ENCODE measurements around the gene ARHGEF12. TPM values are rescaled to one million over a fixed set of nuclear protein-coding genes. Genes with fewer than 3 reads are reported as not detected.

Gene ARHGEF12
- total and polyA plus RNA-seq, 10 of the 15 experiments (the other 5 are each of a cell fraction or from before 2014, with no cell fraction given) = 2.7 to 40.8 (median 20.9) TPM

DNA sequence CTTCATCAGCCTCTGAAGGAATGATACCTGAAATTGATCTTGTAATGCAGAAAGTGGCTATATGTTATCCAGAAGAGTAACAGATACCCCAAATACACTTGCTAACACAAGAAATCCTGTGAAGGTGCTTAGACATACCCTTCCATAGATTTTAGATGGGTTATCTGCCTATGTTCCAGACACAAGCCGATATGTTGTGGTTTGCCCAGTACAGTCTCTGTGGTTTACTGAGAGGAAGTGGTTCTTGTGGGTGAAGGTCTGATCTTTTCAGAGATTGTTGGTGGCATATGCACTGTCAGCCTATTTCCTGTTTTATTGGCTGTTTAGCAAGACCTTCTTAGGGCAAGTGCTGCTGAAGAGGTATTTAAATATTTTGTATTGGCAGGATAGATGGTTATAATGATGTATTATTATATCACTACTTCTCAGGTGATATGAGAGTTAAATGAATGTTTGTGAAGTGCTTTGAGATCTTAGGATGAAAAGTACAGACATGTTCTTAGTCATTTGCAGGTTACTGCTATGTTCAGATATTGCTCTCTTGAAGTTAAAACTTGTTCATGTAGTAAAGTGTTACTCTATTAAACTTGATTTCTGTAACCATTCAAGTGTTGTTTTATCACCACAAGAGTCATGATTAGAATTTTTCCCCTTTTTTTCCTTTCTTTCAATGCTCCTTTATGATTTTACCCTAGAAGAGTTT lies 8.2 kb downstream of the ARHGEF12 start (continued):
- TF ChIP-seq GATAD2B (conservative IDR thresholded peaks at IDR 0.05; ENCODE audit: low read depth) (peak; percentile 65; the same call in 1 of the 2 replicates), ZNF384 (IDR thresholded peaks at IDR 0.05; ENCODE audit: borderline replicate concordance, low read depth, low read length) (0 out of 2 replicates have a peak, but pooled peaks have one; percentile 15), NFYB (IDR thresholded peaks at IDR 0.05; ENCODE audit: insufficient read depth, low read depth, low read length) (no peak), SIN3A (IDR thresholded peaks at IDR 0.05; ENCODE audit: low read depth, low read length) (no peak), HDAC6 (IDR thresholded peaks at IDR 0.05; ENCODE audit: unreplicated experiment) (no peak), PBX3 (IDR thresholded peaks at IDR 0.05; ENCODE audit: insufficient replicate concordance, low read depth, low read length) (no peak), ZNF24 (IDR thresholded peaks at IDR 0.05) (peak; percentile 76), ZBED1 (IDR thresholded peaks at IDR 0.05; ENCODE audit: borderline replicate concordance) (peak; percentile 62; the same call in 1 of the 2 replicates), BMI1 (IDR thresholded peaks at IDR 0.05; ENCODE audit: borderline replicate concordance) (peak; percentile 54; the same call in 1 of the 2 replicates), SMAD1 (IDR thresholded peaks at IDR 0.05; ENCODE audit: low read depth, partially characterized antibody) (no peak), KAT2A (conservative IDR thresholded peaks at IDR 0.05; ENCODE audit: control insufficient read depth, low read depth, low read length) (no peak), POLR2AphosphoS5 (IDR thresholded peaks at IDR 0.05; ENCODE audit: low read length) (no peak), ZNF687 (IDR thresholded peaks at IDR 0.05) (no peak), STAT3 (IDR thresholded peaks at IDR 0.05; ENCODE audit: low read depth, low read length) (no peak), MEF2A (IDR thresholded peaks at IDR 0.05; ENCODE audit: insufficient read depth, low read depth, low read length) (0 out of 2 replicates have a peak, but pooled peaks have one; percentile 54)
- TF ChIP-seq, protein P1, sequence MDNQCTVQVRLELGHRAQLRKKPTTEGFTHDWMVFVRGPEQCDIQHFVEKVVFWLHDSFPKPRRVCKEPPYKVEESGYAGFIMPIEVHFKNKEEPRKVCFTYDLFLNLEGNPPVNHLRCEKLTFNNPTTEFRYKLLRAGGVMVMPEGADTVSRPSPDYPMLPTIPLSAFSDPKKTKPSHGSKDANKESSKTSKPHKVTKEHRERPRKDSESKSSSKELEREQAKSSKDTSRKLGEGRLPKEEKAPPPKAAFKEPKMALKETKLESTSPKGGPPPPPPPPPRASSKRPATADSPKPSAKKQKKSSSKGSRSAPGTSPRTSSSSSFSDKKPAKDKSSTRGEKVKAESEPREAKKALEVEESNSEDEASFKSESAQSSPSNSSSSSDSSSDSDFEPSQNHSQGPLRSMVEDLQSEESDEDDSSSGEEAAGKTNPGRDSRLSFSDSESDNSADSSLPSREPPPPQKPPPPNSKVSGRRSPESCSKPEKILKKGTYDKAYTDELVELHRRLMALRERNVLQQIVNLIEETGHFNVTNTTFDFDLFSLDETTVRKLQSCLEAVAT (IDR thresholded peaks at IDR 0.05) = peak; percentile 99
- TF ChIP-seq, protein P2, sequence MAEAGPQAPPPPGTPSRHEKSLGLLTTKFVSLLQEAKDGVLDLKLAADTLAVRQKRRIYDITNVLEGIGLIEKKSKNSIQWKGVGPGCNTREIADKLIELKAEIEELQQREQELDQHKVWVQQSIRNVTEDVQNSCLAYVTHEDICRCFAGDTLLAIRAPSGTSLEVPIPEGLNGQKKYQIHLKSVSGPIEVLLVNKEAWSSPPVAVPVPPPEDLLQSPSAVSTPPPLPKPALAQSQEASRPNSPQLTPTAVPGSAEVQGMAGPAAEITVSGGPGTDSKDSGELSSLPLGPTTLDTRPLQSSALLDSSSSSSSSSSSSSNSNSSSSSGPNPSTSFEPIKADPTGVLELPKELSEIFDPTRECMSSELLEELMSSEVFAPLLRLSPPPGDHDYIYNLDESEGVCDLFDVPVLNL (IDR thresholded peaks at IDR 0.05; ENCODE audit: low read depth, low read length) = no peak
- TF ChIP-seq, protein P3, sequence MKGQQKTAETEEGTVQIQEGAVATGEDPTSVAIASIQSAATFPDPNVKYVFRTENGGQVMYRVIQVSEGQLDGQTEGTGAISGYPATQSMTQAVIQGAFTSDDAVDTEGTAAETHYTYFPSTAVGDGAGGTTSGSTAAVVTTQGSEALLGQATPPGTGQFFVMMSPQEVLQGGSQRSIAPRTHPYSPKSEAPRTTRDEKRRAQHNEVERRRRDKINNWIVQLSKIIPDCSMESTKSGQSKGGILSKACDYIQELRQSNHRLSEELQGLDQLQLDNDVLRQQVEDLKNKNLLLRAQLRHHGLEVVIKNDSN (IDR thresholded peaks at IDR 0.05; ENCODE audit: borderline replicate concordance, extremely low read length, insufficient read depth, low read depth, low read length) = no peak
